Neuron (in vitro differentiated cells): ENCODE results near the gene ADCY10.

ENCODE experiments used
- H2AFZ ChIP-seq: one replicate; pipeline ENCODE4 v1.6.1; 2013; ENCODE audit warnings: low read depth, mild to moderate bottlenecking, inconsistent platforms, low read length, moderate library complexity
- H3K27me3 ChIP-seq: one replicate; pipeline ENCODE4 v1.6.1; 2013; ENCODE audit warnings: low read length; ENCODE audit not compliant: insufficient read depth
- H3K36me3 ChIP-seq: one replicate; pipeline ENCODE4 v1.6.1; 2013; ENCODE audit warnings: low read length; ENCODE audit not compliant: insufficient read depth
- H3K4me1 ChIP-seq: one replicate; pipeline ENCODE4 v1.6.1; 2013; ENCODE audit warnings: low read length; ENCODE audit not compliant: insufficient read depth
- H3K4me3 ChIP-seq: 2 replicates; pipeline ENCODE4 v1.5.1; 2013; ENCODE audit warnings: mild to moderate bottlenecking, low read length, moderate library complexity
- H3K9me3 ChIP-seq: one replicate; pipeline ENCODE4 v1.6.1; 2013; ENCODE audit warnings: low read length

ADCY10 gene

GRCh38 chr1:167766538-167766937 is 147.4 kb downstream of the ADCY10 start:
- Histone ChIP-seq H3K9me3 (peaks cover 2% of the 10 kb centered on the region), H3K4me3 (no peak overlapping the region), H2AFZ (no peak overlapping the region), H3K27me3 (no peaks in the 10 kb centered on the region), H3K36me3 (peaks cover 31% of the 10 kb centered on the region), H3K4me1 (peaks cover 8% of the 10 kb centered on the region)

GRCh38 chr1:167765496-167765895 is 148.4 kb downstream of the ADCY10 start:
- Histone ChIP-seq H3K4me3 (no peak overlapping the region), H3K27me3 (no peaks in the 10 kb centered on the region), H3K36me3 (peaks cover 30% of the 10 kb centered on the region), H2AFZ (no peak overlapping the region), H3K4me1 (peaks cover 8% of the 10 kb centered on the region), H3K9me3 (peaks cover 2% of the 10 kb centered on the region)

- Histone ChIP-seq H3K4me3 (no peak overlapping the region), H3K4me1 (peaks cover 8% of the 10 kb centered on the region), H3K27me3 (no peaks in the 10 kb centered on the region), H2AFZ (no peak overlapping the region), H3K9me3 (peaks cover 2% of the 10 kb centered on the region), H3K36me3 (peaks cover 22% of the 10 kb centered on the region)
Observed at GRCh38 chr1:167764458-167765330, 149.2 kb downstream of the ADCY10 start.

GRCh38 chr1:167763525-167764220 is 150.3 kb downstream of the ADCY10 start:
- Histone ChIP-seq H3K27me3 (no peaks in the 10 kb centered on the region), H3K36me3 (peaks cover 14% of the 10 kb centered on the region), H3K9me3 (peaks cover 5% of the 10 kb centered on the region), H2AFZ (no peak overlapping the region), H3K4me1 (peaks cover 8% of the 10 kb centered on the region), H3K4me3 (no peak overlapping the region)

GRCh38 chr1:167762061-167762746 is 151.7 kb downstream of the ADCY10 start:
- Histone ChIP-seq H3K4me3 (no peak overlapping the region), H2AFZ (no peak overlapping the region), H3K4me1 (peaks cover 8% of the 10 kb centered on the region), H3K27me3 (no peaks in the 10 kb centered on the region), H3K36me3 (peaks cover 7% of the 10 kb centered on the region), H3K9me3 (peaks cover 5% of the 10 kb centered on the region)

GRCh38 chr1:167761400-167761799 is 152.5 kb downstream of the ADCY10 start:
- Histone ChIP-seq H2AFZ (no peak overlapping the region), H3K4me3 (no peak overlapping the region), H3K36me3 (peaks cover 1% of the 10 kb centered on the region), H3K27me3 (no peaks in the 10 kb centered on the region), H3K9me3 (peaks cover 5% of the 10 kb centered on the region), H3K4me1 (peaks cover 8% of the 10 kb centered on the region)
